Adrenal gland (tissue), 5 donors: ENCODE results near the gene GLRA3.

Experiments used
- POLR2A ChIP-seq, 2 donors: fragments of 450-650 bp; IDR thresholded peaks; one replicate each; pipeline ENCODE4 v1.6.1; 2017; ENCODE audit warnings: antibody characterized with exemption in 2 of 2, mild to moderate bottlenecking in 2 of 2, moderate library complexity in 1 of 2
- TF ChIP-seq, protein P1 (sequence below), 6 experiments: fragments of 450-650 bp in 4 of 6; fragments of 200-600 bp in 2 of 6; sonication (generic) in 1 of 6; IDR thresholded peaks; 1 replicate in 5 of 6; 2 replicates in 1 of 6; pipeline versions ENCODE4 v1.5.1 to v1.8.0; 2016 to 2021; ENCODE audit warnings: antibody characterized with exemption in 6 of 6, mild to moderate bottlenecking in 2 of 6, moderate library complexity in 1 of 6
- donor health status: DM: no; HTN: no; CAD: no.

DNA sequence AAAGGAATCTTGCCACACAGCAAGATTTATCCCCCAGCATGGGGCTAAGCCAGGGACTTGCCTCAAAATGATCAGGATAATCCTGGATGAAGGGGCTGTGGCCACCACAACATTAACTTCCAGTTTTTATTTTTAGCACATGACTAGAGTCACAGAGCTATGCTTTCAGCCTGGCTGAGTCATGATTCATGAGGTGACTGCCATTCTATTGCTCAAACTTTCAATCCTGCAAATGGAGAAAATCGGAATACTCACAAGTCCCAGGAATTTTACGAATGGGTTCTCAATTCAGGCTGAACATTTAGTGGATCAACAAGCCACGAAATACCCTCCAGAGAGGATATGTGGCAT lies 236.1 kb downstream of the GLRA3 start:
- TF ChIP-seq, protein P1, sequence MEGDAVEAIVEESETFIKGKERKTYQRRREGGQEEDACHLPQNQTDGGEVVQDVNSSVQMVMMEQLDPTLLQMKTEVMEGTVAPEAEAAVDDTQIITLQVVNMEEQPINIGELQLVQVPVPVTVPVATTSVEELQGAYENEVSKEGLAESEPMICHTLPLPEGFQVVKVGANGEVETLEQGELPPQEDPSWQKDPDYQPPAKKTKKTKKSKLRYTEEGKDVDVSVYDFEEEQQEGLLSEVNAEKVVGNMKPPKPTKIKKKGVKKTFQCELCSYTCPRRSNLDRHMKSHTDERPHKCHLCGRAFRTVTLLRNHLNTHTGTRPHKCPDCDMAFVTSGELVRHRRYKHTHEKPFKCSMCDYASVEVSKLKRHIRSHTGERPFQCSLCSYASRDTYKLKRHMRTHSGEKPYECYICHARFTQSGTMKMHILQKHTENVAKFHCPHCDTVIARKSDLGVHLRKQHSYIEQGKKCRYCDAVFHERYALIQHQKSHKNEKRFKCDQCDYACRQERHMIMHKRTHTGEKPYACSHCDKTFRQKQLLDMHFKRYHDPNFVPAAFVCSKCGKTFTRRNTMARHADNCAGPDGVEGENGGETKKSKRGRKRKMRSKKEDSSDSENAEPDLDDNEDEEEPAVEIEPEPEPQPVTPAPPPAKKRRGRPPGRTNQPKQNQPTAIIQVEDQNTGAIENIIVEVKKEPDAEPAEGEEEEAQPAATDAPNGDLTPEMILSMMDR (IDR thresholded peaks at IDR 0.05): no peak
- no peak for TF ChIP-seq POLR2A (IDR thresholded peaks at IDR 0.05)
